ENCODE measurements around the gene GPR15. TPM values are rescaled to one million over a fixed set of nuclear protein-coding genes. Genes with fewer than 3 reads are reported as not detected.
A peak's percentile ranks its signal among the peaks of the same experiment; 100 is the strongest.

The GPR15 gene
- total and polyA plus RNA-seq, 10 of the 15 experiments (the other 5 are each of a cell fraction or from before 2014, with no cell fraction given), result 70.7 to 150 (median 115) TPM

DNA sequence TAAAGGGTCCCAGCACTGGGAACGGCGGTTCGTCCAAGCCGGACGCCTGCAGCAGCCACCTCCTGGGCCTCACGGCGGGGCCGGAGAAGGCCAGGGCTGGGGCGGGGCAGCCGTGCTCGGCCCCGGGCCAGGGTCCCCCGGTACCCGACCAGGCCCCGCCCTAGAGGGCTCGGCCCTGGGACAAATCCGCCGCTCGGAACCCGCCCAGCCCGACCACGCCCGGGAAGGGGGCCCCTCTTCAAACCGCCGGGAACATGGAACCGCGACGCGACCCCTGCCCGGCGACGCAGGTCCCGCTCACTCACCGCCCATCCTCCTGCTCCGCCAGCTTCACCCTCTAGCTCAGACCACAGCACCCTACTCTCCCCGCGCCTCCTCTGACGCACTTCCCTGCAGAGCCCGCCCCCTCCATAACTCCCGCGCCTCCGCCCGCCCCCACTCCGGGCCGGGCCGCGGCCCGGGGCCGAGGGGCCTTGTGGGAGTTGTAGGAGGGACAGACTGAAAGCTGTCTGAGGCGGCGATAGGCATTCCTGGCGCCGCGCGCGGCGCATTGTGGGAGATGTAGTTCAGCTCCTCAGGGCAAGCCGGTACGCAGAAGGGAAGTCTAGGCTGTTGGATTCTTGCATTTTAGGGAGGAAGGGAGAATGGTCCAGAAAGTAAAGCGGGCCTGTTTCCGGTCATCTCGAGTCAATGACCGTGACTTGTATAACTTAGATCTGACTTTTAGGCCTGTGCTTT, 9.1 kb upstream of the GPR15 start, which contains the start of gene CLDND1 (continued):
- peak; percentile 94; the same call in 1 of the 2 replicates for TF ChIP-seq HDGF (IDR thresholded peaks at IDR 0.05)
- no peak for TF ChIP-seq MYC (IDR thresholded peaks at IDR 0.05; ENCODE audit: insufficient read depth, insufficient read length, insufficient replicate concordance, low read length, severe bottlenecking)
- no peak for TF ChIP-seq JUND (IDR thresholded peaks at IDR 0.05; ENCODE audit: low read depth, low read length)
- TF ChIP-seq YY1 (IDR thresholded peaks at IDR 0.05; ENCODE audit: low read depth, low read length), result peak; percentile 87
- no peak for TF ChIP-seq RAD51 (IDR thresholded peaks at IDR 0.05)
- no peak for TF ChIP-seq RAD21 (IDR thresholded peaks at IDR 0.05; ENCODE audit: insufficient read depth, low read depth, low read length)
- no peak for TF ChIP-seq RB1 (IDR thresholded peaks at IDR 0.05; ENCODE audit: borderline replicate concordance)
- no peak for TF ChIP-seq SMC3 (IDR thresholded peaks at IDR 0.05; ENCODE audit: borderline replicate concordance, low read length)
- no peak for TF ChIP-seq ZNF274 (IDR thresholded peaks at IDR 0.05; ENCODE audit: insufficient read depth, insufficient read length)
- TF ChIP-seq FOXM1 (IDR thresholded peaks at IDR 0.05; ENCODE audit: low read depth, low read length), result peak; percentile 31; the same call in 1 of the 2 replicates
- TF ChIP-seq EZH2 (IDR thresholded peaks at IDR 0.05; ENCODE audit: borderline replicate concordance, control insufficient read depth, low read depth, low read length), result no peak
- peak; percentile 90 for TF ChIP-seq LARP7 (IDR thresholded peaks at IDR 0.05)
- TF ChIP-seq, protein P1, sequence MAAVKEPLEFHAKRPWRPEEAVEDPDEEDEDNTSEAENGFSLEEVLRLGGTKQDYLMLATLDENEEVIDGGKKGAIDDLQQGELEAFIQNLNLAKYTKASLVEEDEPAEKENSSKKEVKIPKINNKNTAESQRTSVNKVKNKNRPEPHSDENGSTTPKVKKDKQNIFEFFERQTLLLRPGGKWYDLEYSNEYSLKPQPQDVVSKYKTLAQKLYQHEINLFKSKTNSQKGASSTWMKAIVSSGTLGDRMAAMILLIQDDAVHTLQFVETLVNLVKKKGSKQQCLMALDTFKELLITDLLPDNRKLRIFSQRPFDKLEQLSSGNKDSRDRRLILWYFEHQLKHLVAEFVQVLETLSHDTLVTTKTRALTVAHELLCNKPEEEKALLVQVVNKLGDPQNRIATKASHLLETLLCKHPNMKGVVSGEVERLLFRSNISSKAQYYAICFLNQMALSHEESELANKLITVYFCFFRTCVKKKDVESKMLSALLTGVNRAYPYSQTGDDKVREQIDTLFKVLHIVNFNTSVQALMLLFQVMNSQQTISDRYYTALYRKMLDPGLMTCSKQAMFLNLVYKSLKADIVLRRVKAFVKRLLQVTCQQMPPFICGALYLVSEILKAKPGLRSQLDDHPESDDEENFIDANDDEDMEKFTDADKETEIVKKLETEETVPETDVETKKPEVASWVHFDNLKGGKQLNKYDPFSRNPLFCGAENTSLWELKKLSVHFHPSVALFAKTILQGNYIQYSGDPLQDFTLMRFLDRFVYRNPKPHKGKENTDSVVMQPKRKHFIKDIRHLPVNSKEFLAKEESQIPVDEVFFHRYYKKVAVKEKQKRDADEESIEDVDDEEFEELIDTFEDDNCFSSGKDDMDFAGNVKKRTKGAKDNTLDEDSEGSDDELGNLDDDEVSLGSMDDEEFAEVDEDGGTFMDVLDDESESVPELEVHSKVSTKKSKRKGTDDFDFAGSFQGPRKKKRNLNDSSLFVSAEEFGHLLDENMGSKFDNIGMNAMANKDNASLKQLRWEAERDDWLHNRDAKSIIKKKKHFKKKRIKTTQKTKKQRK (IDR thresholded peaks at IDR 0.05; ENCODE audit: low read depth, low read length), result no peak; the same call in 1 of the 2 replicates
- TF ChIP-seq PAX5 (IDR thresholded peaks at IDR 0.05; ENCODE audit: borderline replicate concordance, low read depth, low read length), result peak; percentile 72; the same call in 1 of the 2 replicates
- TF ChIP-seq BMI1 (IDR thresholded peaks at IDR 0.05; ENCODE audit: borderline replicate concordance), result peak; percentile 27
- TF ChIP-seq SP1 (IDR thresholded peaks at IDR 0.05; ENCODE audit: low read depth, low read length), result peak; percentile 11
- peak; percentile 46; the same call in 1 of the 2 replicates for TF ChIP-seq NBN (IDR thresholded peaks at IDR 0.05)
- no peak for TF ChIP-seq CBX3 (IDR thresholded peaks at IDR 0.05; ENCODE audit: borderline replicate concordance, low read depth)
- TF ChIP-seq NFYB (IDR thresholded peaks at IDR 0.05; ENCODE audit: insufficient read depth, low read depth, low read length), result no peak
- TF ChIP-seq POLR2AphosphoS5 (IDR thresholded peaks at IDR 0.05; ENCODE audit: low read length), result peak; percentile 91
- TF ChIP-seq POU2F2 (IDR thresholded peaks at IDR 0.05; ENCODE audit: borderline replicate concordance, low read depth, low read length), result peak; percentile 84
- no peak; the same call in 1 of the 2 replicates for TF ChIP-seq ZNF384 (IDR thresholded peaks at IDR 0.05; ENCODE audit: borderline replicate concordance, low read depth, low read length)
- TF ChIP-seq, protein P2, sequence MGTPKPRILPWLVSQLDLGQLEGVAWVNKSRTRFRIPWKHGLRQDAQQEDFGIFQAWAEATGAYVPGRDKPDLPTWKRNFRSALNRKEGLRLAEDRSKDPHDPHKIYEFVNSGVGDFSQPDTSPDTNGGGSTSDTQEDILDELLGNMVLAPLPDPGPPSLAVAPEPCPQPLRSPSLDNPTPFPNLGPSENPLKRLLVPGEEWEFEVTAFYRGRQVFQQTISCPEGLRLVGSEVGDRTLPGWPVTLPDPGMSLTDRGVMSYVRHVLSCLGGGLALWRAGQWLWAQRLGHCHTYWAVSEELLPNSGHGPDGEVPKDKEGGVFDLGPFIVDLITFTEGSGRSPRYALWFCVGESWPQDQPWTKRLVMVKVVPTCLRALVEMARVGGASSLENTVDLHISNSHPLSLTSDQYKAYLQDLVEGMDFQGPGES (IDR thresholded peaks at IDR 0.05), result no peak
- TF ChIP-seq POLR2A (IDR thresholded peaks at IDR 0.05; ENCODE audit: low read depth, low read length), result peak; percentile 94
- TF ChIP-seq, protein P3, sequence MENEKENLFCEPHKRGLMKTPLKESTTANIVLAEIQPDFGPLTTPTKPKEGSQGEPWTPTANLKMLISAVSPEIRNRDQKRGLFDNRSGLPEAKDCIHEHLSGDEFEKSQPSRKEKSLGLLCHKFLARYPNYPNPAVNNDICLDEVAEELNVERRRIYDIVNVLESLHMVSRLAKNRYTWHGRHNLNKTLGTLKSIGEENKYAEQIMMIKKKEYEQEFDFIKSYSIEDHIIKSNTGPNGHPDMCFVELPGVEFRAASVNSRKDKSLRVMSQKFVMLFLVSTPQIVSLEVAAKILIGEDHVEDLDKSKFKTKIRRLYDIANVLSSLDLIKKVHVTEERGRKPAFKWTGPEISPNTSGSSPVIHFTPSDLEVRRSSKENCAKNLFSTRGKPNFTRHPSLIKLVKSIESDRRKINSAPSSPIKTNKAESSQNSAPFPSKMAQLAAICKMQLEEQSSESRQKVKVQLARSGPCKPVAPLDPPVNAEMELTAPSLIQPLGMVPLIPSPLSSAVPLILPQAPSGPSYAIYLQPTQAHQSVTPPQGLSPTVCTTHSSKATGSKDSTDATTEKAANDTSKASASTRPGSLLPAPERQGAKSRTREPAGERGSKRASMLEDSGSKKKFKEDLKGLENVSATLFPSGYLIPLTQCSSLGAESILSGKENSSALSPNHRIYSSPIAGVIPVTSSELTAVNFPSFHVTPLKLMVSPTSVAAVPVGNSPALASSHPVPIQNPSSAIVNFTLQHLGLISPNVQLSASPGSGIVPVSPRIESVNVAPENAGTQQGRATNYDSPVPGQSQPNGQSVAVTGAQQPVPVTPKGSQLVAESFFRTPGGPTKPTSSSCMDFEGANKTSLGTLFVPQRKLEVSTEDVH (IDR thresholded peaks at IDR 0.05; ENCODE audit: low read depth, partially characterized antibody), result no peak

Data from GM12878 (cell line).